Measurements from ENCODE around the gene OGFR.
A peak's percentile ranks its signal among the peaks of the same experiment; 100 is the strongest.

The OGFR gene

GRCh38 chr20:62800314-62801259 lies 4.0 kb upstream of the OGFR start:
- H3K36me3 Mint-ChIP-seq, result peaks cover 1% of the 10 kb centered on the region
- H3K27me3 Mint-ChIP-seq, result no peaks in the 10 kb centered on the region
- H3K9me3 Mint-ChIP-seq, result no peaks in the 10 kb centered on the region
- no peak overlapping the region for H3K27ac Mint-ChIP-seq
- H3K4me1 Mint-ChIP-seq, result peaks cover 25% of the 10 kb centered on the region
- H3K4me3 Mint-ChIP-seq, result no peak overlapping the region

DNA sequence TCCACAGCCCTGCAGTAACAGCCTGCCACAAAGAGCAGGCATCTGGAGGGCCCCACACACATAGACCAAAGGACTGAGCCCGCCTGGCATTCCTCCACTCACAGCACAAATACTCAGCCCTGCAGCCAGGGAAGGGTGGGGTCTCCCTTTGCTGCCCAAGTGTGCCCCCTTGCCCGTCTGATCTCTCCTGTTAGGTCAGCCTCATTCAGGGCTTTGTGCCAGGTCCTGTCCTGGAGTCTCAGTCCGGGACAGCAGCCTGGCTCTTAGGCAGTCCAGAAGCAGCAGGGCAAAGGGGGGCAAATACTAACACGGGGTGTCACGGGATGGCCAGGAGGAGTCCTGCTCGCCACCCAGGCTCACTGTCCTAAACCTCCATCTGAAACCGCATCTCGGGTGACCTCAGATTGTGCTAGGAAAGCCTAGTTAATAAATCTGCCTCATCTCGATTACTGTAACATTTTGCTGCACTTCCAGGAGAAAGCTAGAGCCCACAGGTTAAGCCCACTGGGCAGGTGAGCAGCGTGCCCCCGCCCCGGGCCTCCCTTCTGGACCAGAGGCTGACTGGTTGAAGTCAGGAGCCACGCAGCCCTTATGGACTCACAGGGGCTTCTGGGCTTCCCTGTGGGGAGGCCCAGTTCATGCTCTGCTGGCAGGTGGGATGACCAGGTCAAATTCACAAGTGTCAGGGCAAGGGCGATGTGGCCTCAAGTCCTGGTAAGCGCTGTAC lies 3.2 kb upstream of the OGFR start:
- Mint-ChIP-seq H3K4me1 (peaks cover 28% of the 10 kb centered on the region), H3K36me3 (peaks cover 1% of the 10 kb centered on the region), H3K27me3 (no peaks in the 10 kb centered on the region), H3K9me3 (no peaks in the 10 kb centered on the region), H3K27ac (no peak overlapping the region), H3K4me3 (no peak overlapping the region)

DNA sequence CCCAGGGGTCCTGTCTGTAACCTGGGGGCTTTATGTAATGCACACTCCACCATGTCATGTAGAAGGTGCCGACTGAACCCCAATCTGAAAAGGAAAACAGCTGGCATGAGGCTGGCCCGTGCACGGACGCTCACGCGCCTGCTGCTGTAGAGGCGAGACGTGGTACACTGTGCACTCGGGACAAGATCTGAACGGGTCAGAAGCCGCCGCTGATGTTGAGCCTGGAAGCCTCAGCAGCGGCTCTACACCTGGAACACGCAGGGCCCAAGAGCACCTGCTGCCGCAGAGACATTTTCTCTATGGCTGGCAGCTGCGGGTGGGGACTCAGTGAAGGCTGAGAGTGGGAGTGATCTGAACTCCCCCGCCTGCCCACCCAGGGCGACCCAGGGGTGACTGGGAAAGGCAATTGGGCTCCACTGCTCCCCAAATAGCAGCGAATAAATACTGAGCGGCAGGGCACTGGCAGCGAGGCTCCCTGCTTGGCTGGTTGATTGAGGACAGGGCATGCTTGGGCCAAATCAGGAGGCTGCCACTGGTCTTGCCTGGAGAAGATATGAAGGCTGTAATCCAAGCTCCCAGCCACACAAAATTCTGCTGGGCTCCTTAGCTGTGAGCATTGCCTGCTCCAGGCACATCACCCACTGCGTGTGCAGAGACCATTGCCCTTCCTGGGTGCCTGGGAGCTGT lies 2.5 kb upstream of the OGFR start:
- Mint-ChIP-seq H3K9me3 (no peaks in the 10 kb centered on the region), H3K4me1 (peaks cover 32% of the 10 kb centered on the region), H3K36me3 (peaks cover 1% of the 10 kb centered on the region), H3K27me3 (no peaks in the 10 kb centered on the region), H3K4me3 (no peak overlapping the region), H3K27ac (no peak overlapping the region)

DNA sequence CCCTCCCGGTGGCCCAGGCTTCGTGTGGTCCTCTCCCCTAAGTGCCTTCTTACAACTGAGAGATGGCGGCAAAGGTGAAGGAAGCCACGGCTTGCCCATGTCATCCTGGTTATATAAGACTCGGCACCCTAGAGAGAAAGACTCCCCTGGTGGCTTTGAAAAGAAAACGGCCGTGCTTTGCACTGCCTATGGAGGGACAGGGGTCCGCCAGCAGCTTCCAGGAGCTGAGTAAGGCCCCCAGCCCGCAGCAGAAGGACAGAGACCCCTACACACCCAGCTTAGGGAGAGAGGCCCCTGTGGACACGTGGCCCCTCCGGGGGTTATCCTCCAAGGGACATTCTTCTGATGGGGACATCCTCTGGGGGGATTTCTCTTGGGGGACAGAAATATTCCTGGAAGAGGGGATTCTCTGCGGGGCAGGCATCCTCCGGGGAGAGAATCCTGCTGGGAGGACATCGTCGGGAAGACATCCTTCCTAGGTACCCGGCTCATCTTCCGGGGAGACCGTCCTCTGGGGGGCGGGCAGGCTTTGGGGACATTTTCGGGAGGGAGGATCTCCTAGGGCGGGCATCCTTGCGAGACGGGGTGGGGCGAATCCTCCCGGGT lies 511 bp upstream of the OGFR start:
- H3K36me3 Mint-ChIP-seq, result peaks cover 2% of the 10 kb centered on the region
- H3K4me3 Mint-ChIP-seq, result peak overlapping the region; percentile 92
- no peaks in the 10 kb centered on the region for H3K9me3 Mint-ChIP-seq
- peaks cover 23% of the 10 kb centered on the region for H3K4me1 Mint-ChIP-seq
- H3K27me3 Mint-ChIP-seq, result no peaks in the 10 kb centered on the region
- H3K27ac Mint-ChIP-seq, result peak overlapping the region; percentile 94

DNA sequence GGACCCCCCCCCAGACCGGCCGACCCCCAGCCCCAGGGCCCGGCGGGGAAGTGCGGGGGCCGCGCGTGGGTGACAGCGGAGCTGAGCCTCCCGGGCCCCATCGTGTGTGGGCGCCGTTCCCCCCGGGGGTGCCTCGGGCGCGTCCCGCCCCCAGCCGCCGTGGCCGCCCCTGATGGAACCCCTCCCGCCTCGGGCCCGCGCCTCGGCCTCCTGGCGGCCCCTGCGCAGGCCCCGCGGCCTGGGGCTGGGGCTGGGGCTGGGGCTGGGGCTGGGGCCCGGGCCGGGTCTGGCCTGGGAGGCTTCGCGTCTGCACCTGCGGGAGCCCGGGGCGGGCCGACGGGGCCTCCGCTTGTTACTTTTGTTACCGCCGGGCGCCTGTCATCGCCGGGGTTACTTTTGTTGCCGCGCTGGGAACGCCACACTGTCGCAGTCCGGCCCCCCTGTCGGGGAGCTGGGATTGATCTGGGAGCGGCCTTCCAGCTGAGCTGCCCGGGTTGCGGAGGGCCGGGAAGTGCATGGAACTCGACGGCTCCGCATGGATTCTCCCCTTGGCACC lies 598 bp downstream of the OGFR start:
- Mint-ChIP-seq H3K4me3 (peak overlapping the region; percentile 88), H3K4me1 (peaks cover 23% of the 10 kb centered on the region), H3K9me3 (no peaks in the 10 kb centered on the region), H3K27me3 (no peaks in the 10 kb centered on the region), H3K27ac (no peak overlapping the region), H3K36me3 (peaks cover 2% of the 10 kb centered on the region)

DNA sequence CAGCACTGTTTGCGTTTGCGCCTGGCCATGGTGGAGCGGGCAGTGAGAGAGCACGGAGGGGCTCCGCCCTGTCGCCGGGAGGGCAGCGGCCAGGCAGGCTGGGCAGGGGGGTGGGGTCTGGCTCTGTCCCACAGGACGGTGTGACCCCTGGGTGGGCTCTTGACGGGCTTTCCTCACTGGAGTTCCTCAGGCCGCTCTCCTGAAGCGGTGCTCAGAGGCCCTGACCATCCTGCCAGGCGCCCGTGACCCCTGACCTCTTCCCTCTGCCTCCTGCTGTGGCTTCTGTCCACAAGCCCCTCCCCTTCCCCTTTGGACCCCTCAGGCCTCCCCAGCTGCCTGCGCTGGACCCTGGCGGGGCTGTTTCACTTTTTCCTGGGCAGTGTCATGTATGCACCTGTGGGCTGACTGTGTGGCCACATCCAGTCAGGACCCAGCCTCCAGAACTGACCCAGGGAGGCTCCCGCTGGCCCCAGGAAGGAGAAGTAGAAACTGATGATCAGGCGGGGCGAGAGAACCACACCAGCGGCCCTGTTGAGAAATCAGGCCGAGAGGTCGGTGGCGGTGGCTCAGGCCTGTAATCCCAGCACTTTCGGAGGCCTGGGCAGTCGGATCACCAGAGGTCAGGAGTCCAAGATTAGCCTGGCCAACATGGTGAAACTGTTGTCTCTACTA lies 1.2 kb downstream of the OGFR start:
- Mint-ChIP-seq H3K27ac (peak overlapping the region; percentile 41), H3K27me3 (no peaks in the 10 kb centered on the region), H3K9me3 (no peaks in the 10 kb centered on the region), H3K4me3 (peak overlapping the region; percentile 88), H3K36me3 (peaks cover 2% of the 10 kb centered on the region), H3K4me1 (peaks cover 23% of the 10 kb centered on the region)

- peak overlapping the region; percentile 88 for H3K4me3 Mint-ChIP-seq
- no peaks in the 10 kb centered on the region for H3K27me3 Mint-ChIP-seq
- peaks cover 23% of the 10 kb centered on the region for H3K4me1 Mint-ChIP-seq
- no peaks in the 10 kb centered on the region for H3K9me3 Mint-ChIP-seq
- peaks cover 2% of the 10 kb centered on the region for H3K36me3 Mint-ChIP-seq
- peak overlapping the region; percentile 46 for H3K27ac Mint-ChIP-seq
Observed at GRCh38 chr20:62806383-62807050, 1.9 kb downstream of the OGFR start.

- Mint-ChIP-seq H3K36me3 (peaks cover 2% of the 10 kb centered on the region), H3K9me3 (no peaks in the 10 kb centered on the region), H3K27ac (no peak overlapping the region), H3K4me3 (no peak overlapping the region), H3K4me1 (peaks cover 23% of the 10 kb centered on the region), H3K27me3 (no peaks in the 10 kb centered on the region)
Observed at GRCh38 chr20:62807444-62808210, 3.0 kb downstream of the OGFR start.

DNA sequence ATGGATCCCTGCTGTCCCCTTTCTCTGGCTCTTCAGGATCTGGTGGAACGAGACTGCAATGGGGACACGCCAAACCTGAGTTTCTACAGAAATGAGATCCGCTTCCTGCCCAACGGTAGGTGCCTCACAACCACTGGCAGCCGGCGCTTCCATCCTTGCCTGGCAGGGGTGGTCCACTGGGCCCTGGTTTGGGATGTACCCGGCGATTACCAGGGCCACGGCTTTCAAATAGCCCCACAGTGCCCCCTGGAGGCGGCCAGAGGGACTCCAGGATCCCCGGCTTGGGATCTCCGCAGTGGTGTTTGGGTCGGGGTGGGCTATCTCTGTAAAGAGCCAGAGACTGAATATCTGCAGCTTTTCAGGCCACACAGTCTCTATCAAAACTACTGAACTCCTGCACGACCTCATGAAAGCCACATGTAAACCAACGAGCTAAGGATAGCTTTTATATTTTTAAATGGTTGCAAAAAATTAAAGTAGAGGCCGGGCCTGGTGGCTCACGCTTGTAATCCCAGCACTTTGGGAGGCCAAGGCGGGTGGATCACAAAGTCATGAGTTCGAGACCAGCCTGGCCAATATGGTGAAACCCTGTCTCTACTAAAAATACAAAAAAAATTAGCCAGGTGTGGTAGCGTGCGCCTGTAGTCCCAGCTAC lies 3.7 kb downstream of the OGFR start:
- H3K27ac Mint-ChIP-seq, result peak overlapping the region; percentile 51
- no peaks in the 10 kb centered on the region for H3K9me3 Mint-ChIP-seq
- H3K4me3 Mint-ChIP-seq, result no peak overlapping the region
- H3K27me3 Mint-ChIP-seq, result no peaks in the 10 kb centered on the region
- H3K36me3 Mint-ChIP-seq, result peaks cover 2% of the 10 kb centered on the region
- H3K4me1 Mint-ChIP-seq, result peaks cover 23% of the 10 kb centered on the region

DNA sequence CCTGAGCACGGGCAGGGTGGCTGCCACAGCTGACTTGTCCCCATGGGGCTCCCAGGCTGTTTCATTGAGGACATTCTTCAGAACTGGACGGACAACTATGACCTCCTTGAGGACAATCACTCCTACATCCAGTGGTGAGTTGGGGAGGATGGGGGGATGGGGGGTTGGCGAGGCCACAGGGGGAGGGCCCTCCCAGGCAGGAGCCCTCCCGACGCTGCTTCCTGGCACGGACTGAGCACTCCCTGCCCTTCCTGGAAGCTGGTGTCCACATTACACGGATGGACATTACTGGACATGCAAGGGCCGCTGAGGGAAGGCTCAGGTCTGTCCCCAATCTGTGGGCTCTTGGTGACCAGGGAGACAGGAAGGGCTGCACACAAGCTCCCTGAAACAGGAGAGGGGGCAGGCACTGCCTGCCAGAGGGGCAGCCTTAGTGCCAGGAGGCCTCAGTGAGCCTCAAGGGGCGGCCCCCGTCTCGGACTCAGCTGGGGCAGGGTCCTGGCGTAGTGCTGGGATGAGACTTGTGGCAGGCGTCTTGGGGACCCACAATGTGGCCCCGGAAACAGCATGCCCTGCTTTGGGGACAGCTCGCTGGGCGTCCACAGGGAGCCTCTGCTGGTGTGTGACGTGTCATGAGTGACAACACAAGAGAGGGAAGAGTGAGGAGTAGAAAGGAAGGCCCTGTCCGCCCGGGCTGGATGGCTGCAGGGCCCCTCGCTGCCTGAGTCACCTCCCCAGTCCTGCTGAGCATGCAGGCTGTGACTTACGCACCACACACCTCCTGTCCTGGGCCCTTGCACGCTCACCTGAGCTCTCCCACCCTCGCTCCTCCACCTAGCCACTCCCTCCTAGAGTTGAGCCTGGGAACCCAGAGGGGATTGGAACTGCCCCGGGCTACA lies 5.1 kb downstream of the OGFR start:
- Mint-ChIP-seq H3K27ac (no peak overlapping the region), H3K4me3 (no peak overlapping the region), H3K4me1 (peaks cover 17% of the 10 kb centered on the region), H3K9me3 (no peaks in the 10 kb centered on the region), H3K36me3 (peaks cover 2% of the 10 kb centered on the region), H3K27me3 (no peaks in the 10 kb centered on the region)

DNA sequence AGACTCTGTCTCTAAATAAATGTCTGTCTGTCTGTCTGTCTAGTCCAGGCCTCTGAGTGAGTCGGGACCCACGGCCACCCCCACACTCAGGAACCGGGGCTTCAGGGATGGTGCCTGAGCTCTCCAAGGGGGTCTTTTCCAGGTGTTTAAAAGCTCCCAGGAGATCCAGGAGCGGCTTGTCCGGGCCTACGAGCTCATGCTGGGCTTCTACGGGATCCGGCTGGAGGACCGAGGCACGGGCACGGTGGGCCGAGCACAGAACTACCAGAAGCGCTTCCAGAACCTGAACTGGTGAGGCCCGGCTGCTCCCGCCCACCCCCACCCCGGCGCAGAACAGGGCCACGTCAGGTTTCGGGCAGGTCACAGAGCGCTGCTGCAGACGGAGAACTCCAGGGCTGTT lies 6.7 kb downstream of the OGFR start:
- H3K36me3 Mint-ChIP-seq, result peaks cover 2% of the 10 kb centered on the region
- H3K9me3 Mint-ChIP-seq, result no peaks in the 10 kb centered on the region

GRCh38 chr20:62811720-62812119 lies 7.1 kb downstream of the OGFR start:
- H3K36me3 Mint-ChIP-seq, result peaks cover 2% of the 10 kb centered on the region
- peaks cover 5% of the 10 kb centered on the region for H3K27me3 Mint-ChIP-seq
- no peaks in the 10 kb centered on the region for H3K9me3 Mint-ChIP-seq
- H3K27ac Mint-ChIP-seq, result no peak overlapping the region
- no peak overlapping the region for H3K4me3 Mint-ChIP-seq
- H3K4me1 Mint-ChIP-seq, result peaks cover 16% of the 10 kb centered on the region

More for the DNA sequence above, 6.7 kb downstream of the OGFR start:
- Mint-ChIP-seq H3K4me3 (no peak overlapping the region), H3K4me1 (peaks cover 20% of the 10 kb centered on the region), H3K27ac (no peak overlapping the region), H3K27me3 (peaks cover 4% of the 10 kb centered on the region)
